ENCODE data around the gene DNAJA4. TPM values are rescaled to one million over a fixed set of nuclear protein-coding genes. Genes with fewer than 3 reads are reported as not detected.
A peak's percentile ranks its signal among the peaks of the same experiment; 100 is the strongest.

Gene DNAJA4
- total and polyA plus RNA-seq, 2 of the 8 experiments (the other 6 are each of a cell fraction or from before 2014, with no cell fraction given) = 3.6 to 6.2 TPM

DNA sequence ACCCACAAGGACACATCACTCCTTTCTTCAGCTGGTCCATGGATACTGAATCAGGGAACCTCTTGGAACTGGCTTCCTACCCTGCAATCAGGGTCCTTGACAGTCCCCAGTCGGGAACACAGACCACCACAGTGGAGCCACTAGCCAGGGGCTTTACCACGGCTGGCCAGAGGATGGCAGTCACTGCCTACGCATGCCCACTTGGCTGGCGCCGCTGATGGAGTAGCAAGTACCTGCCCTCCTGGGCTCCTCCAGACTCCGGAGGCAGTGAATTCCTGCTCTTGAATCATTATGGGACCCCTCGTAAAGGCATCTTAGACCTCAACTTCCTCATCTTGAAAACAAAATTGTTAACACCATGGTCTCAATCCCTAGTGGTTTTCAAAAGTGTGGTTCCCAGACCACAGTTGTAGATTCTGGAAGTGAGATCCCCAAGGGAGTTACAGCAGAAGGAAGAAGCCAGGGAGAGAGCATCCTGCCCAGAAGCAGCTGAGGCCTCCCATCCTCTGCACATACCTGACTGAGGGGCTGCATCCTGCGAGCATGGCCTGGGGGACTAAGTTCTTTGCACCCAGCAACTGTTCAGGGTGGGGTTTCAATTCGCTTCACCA is 44.2 kb downstream of the DNAJA4 start (continued):
- TF ChIP-seq CEBPB (IDR thresholded peaks at IDR 0.05; ENCODE audit: low read depth, low read length) = no peak
- peak; percentile 59; the same call in 1 of the 2 replicates for TF ChIP-seq YY1 (IDR thresholded peaks at IDR 0.05; ENCODE audit: low read depth, low read length)
